HCT116 (cell line): ENCODE measurements around the gene HJURP. TPM values are rescaled to one million over a fixed set of nuclear protein-coding genes. Genes with fewer than 3 reads are reported as not detected.

ENCODE experiments used
- ATAC-seq: fragments of 200-7000 bp; cut with Tn5 transposase; 2 replicates; pipeline ENCODE4 v1.9.1; 2020; ENCODE audit warnings: mild to moderate bottlenecking, moderate library complexity
- BruUV-seq: library from RNA; stranded (reverse); fragments of 400-500 nt; replicated peaks from 2 replicates; lab custom pipeline; 2021; lab: Mats Ljungman, UMichigan
- CTCF ChIA-PET: fragments of 300-600 bp; sonication (Branson Sonifier 250); formaldehyde crosslinking; loops from one replicate; lab custom pipeline; 2021; ENCODE audit warnings: antibody characterized with exemption; lab: Charles Lee
- POLR2A ChIA-PET: fragments of 300-600, 350-600 bp; sonication (Branson Sonifier 250); formaldehyde crosslinking; loops from one replicate; lab custom pipeline; 2021; ENCODE audit warnings: antibody characterized with exemption; lab: Charles Lee
- RAD21 ChIA-PET, 2 experiments: fragments of 300-600 bp; sonication (Branson Sonifier 250); formaldehyde crosslinking; loops; one replicate each; lab custom pipeline; 2023; ENCODE audit warnings: low total read pairs in 2 of 2; ENCODE audit not compliant: uncharacterized antibody in 2 of 2, unreplicated experiment in 2 of 2, low non-redundant PET in 1 of 2; lab: Charles Lee
- DNase-seq: peaks from one replicate; pipeline ENCODE4 v3.0.0-alpha.2; 2010; ENCODE audit warnings: low read depth, low spot score
- H2AFZ ChIP-seq: fragments of 200-600 bp; shearing (Covaris generic), sonication (generic); 2 replicates; pipeline ENCODE4 v1.6.1; 2017; ENCODE audit warnings: low read depth, mixed run types, mixed read lengths, antibody characterized with exemption, low read length; ENCODE audit not compliant: poor library complexity, severe bottlenecking
- H3K27ac ChIP-seq: 2 replicates; pipeline ENCODE4 v1.5.1; 2012; ENCODE audit warnings: low read depth, low read length
- H3K27me3 ChIP-seq: fragments of 200-600 bp; sonication (generic); 2 replicates; pipeline ENCODE4 v1.6.1; 2016; ENCODE audit warnings: mixed run types, low read length, mixed read lengths; ENCODE audit not compliant: insufficient read depth
- H3K36me3 ChIP-seq, 2 experiments: fragments of 200-500 bp in 1 of 2; fragments of 200-600 bp in 1 of 2; sonication (Bioruptor generic) in 1 of 2; sonication (generic) in 1 of 2; 2 replicates each; pipeline versions ENCODE4 v1.5.1 to v1.6.1; 2014 to 2016; ENCODE audit warnings: low read length in 2 of 2, inconsistent platforms in 1 of 2, mixed read lengths in 1 of 2, mixed run types in 1 of 2; ENCODE audit not compliant: insufficient read depth in 2 of 2, control insufficient read depth in 1 of 2
- H3K4me1 ChIP-seq, 2 experiments: fragments of 200-600 bp in 1 of 2; sonication (generic) in 1 of 2; 2 replicates each; pipeline versions ENCODE4 v1.5.1 to v1.6.1; 2012 to 2017; ENCODE audit warnings: low read length in 2 of 2, inconsistent platforms in 1 of 2, mild to moderate bottlenecking in 1 of 2, mixed read lengths in 1 of 2, mixed run types in 1 of 2, moderate library complexity in 1 of 2; ENCODE audit not compliant: insufficient read depth in 2 of 2, control insufficient read depth in 1 of 2
- H3K4me2 ChIP-seq: fragments of 200-600 bp; sonication (generic); 2 replicates; pipeline ENCODE4 v1.6.1; 2017; ENCODE audit warnings: mixed run types, low read length, mixed read lengths
- H3K4me3 ChIP-seq, 2 experiments: fragments of 200-600 bp in 1 of 2; sonication (generic) in 1 of 2; replicated peaks in 1 of 2; 2 replicates each; pipeline ENCODE4 v1.5.1; 2011 to 2016; ENCODE audit warnings: low read length in 2 of 2, control low read depth in 1 of 2, low read depth in 1 of 2, mild to moderate bottlenecking in 1 of 2, mixed read lengths in 1 of 2, mixed run types in 1 of 2
- H3K79me2 ChIP-seq: fragments of 200-600 bp; sonication (generic); 2 replicates; pipeline ENCODE4 v1.6.1; 2017; ENCODE audit warnings: mild to moderate bottlenecking, mixed run types, low read length, moderate library complexity, mixed read lengths; ENCODE audit not compliant: insufficient read depth
- H3K9ac ChIP-seq: fragments of 200-600 bp; sonication (generic); 2 replicates; pipeline ENCODE4 v1.6.1; 2016; ENCODE audit warnings: low read length, mixed read lengths
- H3K9me2 ChIP-seq: fragments of 200-600 bp; sonication (generic), shearing (Covaris generic); 2 replicates; pipeline ENCODE4 v1.6.1; 2017; ENCODE audit warnings: mixed run types, mild to moderate bottlenecking, moderate library complexity; ENCODE audit not compliant: insufficient read depth
- H3K9me3 ChIP-seq, 2 experiments: fragments of 200-500 bp in 1 of 2; fragments of 200-600 bp in 1 of 2; sonication (Bioruptor generic) in 1 of 2; sonication (generic) in 1 of 2; 2 replicates each; pipeline ENCODE4 v1.6.1; 2014 to 2017; ENCODE audit warnings: low read length in 2 of 2, mixed read lengths in 2 of 2, inconsistent platforms in 1 of 2, low read depth in 1 of 2, mild to moderate bottlenecking in 1 of 2, mixed run types in 1 of 2, moderate library complexity in 1 of 2; ENCODE audit not compliant: control insufficient read depth in 1 of 2, insufficient read depth in 1 of 2
- H4K20me1 ChIP-seq: fragments of 200-600 bp; sonication (generic), shearing (Covaris generic); 2 replicates; pipeline ENCODE4 v1.6.1; 2017; ENCODE audit warnings: mixed run types, mild to moderate bottlenecking, moderate library complexity; ENCODE audit not compliant: insufficient read depth
- ATF3 ChIP-seq: IDR thresholded peaks from 2 replicates; pipeline ENCODE4 v1.6.1; 2012
- CEBPB ChIP-seq: IDR thresholded peaks from 2 replicates; pipeline ENCODE4 v1.6.1; 2012; ENCODE audit warnings: low read depth
- EGR1 ChIP-seq: IDR thresholded peaks from 2 replicates; pipeline ENCODE4 v1.6.1; 2012; ENCODE audit warnings: low read depth
- ELF1 ChIP-seq: IDR thresholded peaks from 2 replicates; pipeline ENCODE4 v1.6.1; 2012; ENCODE audit warnings: low read depth, borderline replicate concordance
- EZH2 ChIP-seq: fragments of 200-600 bp; sonication (generic); IDR thresholded peaks from 2 replicates; pipeline ENCODE4 v1.6.1; 2017; ENCODE audit warnings: antibody characterized with exemption, mixed run types
- EZH2phosphoT487 ChIP-seq: fragments of 200-600 bp; IDR thresholded peaks from 2 replicates; pipeline ENCODE4 v1.6.1; 2018; ENCODE audit warnings: antibody characterized with exemption, borderline replicate concordance
- FOSL1 ChIP-seq: IDR thresholded peaks from 2 replicates; pipeline ENCODE4 v1.6.1; 2012; ENCODE audit warnings: low read depth
- JUND ChIP-seq: IDR thresholded peaks from 2 replicates; pipeline ENCODE4 v1.6.1; 2012
- MAX ChIP-seq: IDR thresholded peaks from 2 replicates; pipeline ENCODE4 v1.6.1; 2012
- RAD21 ChIP-seq: IDR thresholded peaks from 2 replicates; pipeline ENCODE4 v1.6.1; 2012; ENCODE audit warnings: low read depth, mild to moderate bottlenecking
- ZFX ChIP-seq: fragments of 450-650 bp; IDR thresholded peaks from 2 replicates; pipeline ENCODE4 v1.6.1; 2017
- ZNF274 ChIP-seq: fragments of 200-500 bp; sonication (Bioruptor generic); IDR thresholded peaks from 2 replicates; pipeline ENCODE4 v1.6.1; 2014; ENCODE audit warnings: mild to moderate bottlenecking, low read depth, low read length, inconsistent platforms
- intact Hi-C: fragments of 100-400 bp; cut with micrococcal nuclease; formaldehyde crosslinking; loops from 2 replicates; pipeline ENCODE4 v1.10.0; 2022
- total RNA-seq: library from RNA; stranded (reverse); gene quantifications from one replicate; pipeline ENCODE4 v1.2.1, GENCODE V29; 2021; ENCODE audit not compliant: unreplicated experiment

Gene HJURP
- total RNA-seq, 1 experiment from 2014 or later: 64.1 TPM

DNA sequence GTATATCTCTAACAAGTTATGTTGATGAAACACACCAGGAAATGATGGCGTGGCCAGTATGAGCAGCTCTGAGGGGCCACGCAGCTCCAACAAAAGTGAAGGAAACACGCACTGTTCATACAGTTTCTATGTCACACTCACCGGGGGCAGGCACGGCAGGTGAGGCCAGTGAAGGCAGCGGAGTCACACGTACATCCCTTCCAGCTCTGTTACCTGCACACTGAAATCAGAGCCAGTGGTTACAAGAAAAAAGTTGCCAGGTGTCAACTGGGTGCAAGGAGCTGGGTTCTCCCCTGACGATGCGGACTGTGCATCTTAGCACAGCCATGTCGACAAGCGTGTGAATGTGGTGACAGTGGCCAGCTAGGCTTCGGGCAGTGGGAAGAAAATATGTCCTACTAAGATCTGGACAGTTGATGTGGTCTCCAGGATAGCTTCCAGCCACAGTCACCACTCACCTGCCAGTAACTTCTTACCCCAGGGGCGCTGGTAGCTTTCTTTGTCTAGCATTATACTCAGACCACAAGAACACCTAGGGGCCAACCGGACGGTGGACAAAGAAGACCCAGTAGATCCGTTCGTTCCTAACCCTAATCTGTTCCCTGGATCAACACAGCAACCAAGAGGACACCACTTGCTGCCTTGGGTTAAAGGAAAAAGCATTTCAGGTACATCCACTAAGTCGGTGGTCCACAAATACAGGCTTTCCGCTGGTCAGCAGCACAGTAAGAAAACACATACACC, 10.1 kb downstream of the HJURP start:
- H4K20me1 ChIP-seq: peaks cover 18% of the 10 kb centered on the region; the same call in 1 of the 2 replicates
- BruUV-seq: no TSS peak
- H3K79me2 ChIP-seq: peaks cover 99% of the 10 kb centered on the region
- no peak overlapping the region for H3K4me3 ChIP-seq
- H3K36me3 ChIP-seq: peaks cover 88 to 97% of the 10 kb centered on the region in 2 experiments
- no peak for ATAC-seq
- intact Hi-C loops: no loop called here
- ChIA-PET CTCF (no interaction called here), POLR2A (no interaction called here), RAD21 (no interaction called here)
- no peak overlapping the region for H3K27ac ChIP-seq
- H3K9ac ChIP-seq: no peak overlapping the region
- no peak for DNase-seq
- H3K4me2 ChIP-seq: no peak overlapping the region
- no peaks in the 10 kb centered on the region for H3K4me1 ChIP-seq
- H3K27me3 ChIP-seq: no peaks in the 10 kb centered on the region
- H3K9me3 ChIP-seq: no peaks in the 10 kb centered on the region
- H3K9me2 ChIP-seq: no peaks in the 10 kb centered on the region
- no peak overlapping the region for H2AFZ ChIP-seq
- TF ChIP-seq ELF1 (no peak), EZH2 (no peak), JUND (no peak), MAX (no peak), FOSL1 (no peak), RAD21 (no peak)

GRCh38 chr2:233841183-233841582, 13.2 kb downstream of the HJURP start:
- Histone ChIP-seq H2AFZ (no peak overlapping the region), H3K4me1 (no peaks in the 10 kb centered on the region), H3K79me2 (peaks cover 98% of the 10 kb centered on the region), H3K9me3 (no peaks in the 10 kb centered on the region), H3K9me2 (no peaks in the 10 kb centered on the region), H3K9ac (no peak overlapping the region), H3K4me2 (no peak overlapping the region), H3K4me3 (no peak overlapping the region), H3K36me3 (peaks cover 86 to 95% of the 10 kb centered on the region in 2 experiments), H4K20me1 (peaks cover 29% of the 10 kb centered on the region; the same call in 1 of the 2 replicates), H3K27ac (no peak overlapping the region), H3K27me3 (no peaks in the 10 kb centered on the region)
- RAD21 ChIA-PET: no interaction called here
- DNase-seq (no peak), ATAC-seq (no peak)
- TF ChIP-seq EZH2phosphoT487: no peak
- TF ChIP-seq ZFX: no peak
- TF ChIP-seq MAX: no peak
- no peak for TF ChIP-seq CEBPB
- TF ChIP-seq EGR1: no peak
- no peak for TF ChIP-seq ATF3
- no peak for TF ChIP-seq ZNF274
- TSS peak; percentile 17 for BruUV-seq
- POLR2A ChIA-PET: no interaction called here
- intact Hi-C loops: no loop called here
- CTCF ChIA-PET: no interaction called here
